ENCODE data around the gene TP73.

DNA sequence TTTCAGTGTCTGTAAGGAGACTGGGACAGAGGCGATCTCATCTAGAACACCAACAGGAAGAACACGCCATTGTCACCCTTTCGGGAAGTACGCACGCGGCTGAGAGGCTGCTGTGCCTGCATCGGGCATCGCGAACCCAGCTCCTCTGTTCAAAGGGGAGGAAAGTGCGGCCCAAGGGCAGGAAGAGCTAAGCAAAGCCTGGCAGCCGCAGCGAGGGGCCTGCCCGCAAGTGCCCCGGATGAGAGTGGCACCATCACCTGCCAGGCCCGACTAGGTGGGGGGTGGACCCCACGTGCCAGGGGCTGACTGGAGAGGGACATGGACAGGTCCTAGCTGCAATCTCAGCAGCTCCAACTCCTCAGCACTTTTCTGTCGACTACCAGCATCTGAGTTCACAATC lies 20.0 kb upstream of the TP73 start:
- TF ChIP-seq POLR2A (IDR thresholded peaks at IDR 0.05; ENCODE audit: low read length) (no peak), GATA1 (IDR thresholded peaks at IDR 0.05; ENCODE audit: low read depth, low read length) (no peak)
